ENCODE data around the gene FAM193A.

The FAM193A gene

DNA sequence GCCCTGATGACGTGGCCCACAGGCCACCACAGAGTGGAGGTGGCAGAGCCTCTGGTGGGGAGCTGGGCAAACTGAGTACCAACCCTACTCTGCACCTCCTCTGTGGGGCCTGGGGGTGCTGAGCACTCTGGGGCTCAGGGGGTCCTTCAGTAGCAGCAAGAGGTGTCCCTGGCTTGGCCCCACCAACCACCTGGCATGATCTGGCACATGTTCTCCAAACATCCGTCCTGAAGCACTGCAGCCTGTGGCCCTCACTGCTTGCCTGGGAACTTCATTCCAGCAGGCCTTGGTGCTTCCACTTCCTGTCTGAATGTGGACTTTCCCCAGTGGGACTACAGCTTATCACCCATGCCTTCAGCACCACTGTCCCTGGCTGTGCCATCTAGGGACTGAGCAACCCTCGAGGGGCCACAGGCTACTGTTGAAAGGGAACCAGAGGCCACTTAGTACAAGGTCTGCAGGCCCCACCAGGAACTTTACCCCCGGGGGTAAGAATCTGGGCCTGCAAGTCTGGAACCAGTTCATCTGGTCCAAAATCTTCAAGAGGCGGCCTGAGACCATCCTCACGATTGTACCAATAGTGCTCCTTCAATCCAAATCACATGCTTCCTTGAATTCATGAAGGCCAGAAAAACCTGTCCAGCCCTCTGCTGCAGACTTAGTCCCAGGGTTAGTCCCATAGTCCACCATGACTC lies 206.5 kb downstream of the FAM193A start:
- TF ChIP-seq, protein P1, sequence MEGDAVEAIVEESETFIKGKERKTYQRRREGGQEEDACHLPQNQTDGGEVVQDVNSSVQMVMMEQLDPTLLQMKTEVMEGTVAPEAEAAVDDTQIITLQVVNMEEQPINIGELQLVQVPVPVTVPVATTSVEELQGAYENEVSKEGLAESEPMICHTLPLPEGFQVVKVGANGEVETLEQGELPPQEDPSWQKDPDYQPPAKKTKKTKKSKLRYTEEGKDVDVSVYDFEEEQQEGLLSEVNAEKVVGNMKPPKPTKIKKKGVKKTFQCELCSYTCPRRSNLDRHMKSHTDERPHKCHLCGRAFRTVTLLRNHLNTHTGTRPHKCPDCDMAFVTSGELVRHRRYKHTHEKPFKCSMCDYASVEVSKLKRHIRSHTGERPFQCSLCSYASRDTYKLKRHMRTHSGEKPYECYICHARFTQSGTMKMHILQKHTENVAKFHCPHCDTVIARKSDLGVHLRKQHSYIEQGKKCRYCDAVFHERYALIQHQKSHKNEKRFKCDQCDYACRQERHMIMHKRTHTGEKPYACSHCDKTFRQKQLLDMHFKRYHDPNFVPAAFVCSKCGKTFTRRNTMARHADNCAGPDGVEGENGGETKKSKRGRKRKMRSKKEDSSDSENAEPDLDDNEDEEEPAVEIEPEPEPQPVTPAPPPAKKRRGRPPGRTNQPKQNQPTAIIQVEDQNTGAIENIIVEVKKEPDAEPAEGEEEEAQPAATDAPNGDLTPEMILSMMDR (IDR thresholded peaks at IDR 0.05; ENCODE audit: low read depth, low read length) = no peak
- TF ChIP-seq EZH2phosphoT487 (IDR thresholded peaks at IDR 0.05; ENCODE audit: low read depth) = no peak
- H4K20me1 ChIP-seq (ENCODE audit: insufficient read depth, low read length) = peaks cover 23% of the 10 kb centered on the region; the same call in 1 of the 2 replicates
- no peak overlapping the region for H3K4me3 ChIP-seq (ENCODE audit: low read length)
- H3K79me2 ChIP-seq (ENCODE audit: low read length) = peaks cover 5% of the 10 kb centered on the region; the same call in 1 of the 2 replicates
- peaks cover 33% of the 10 kb centered on the region for H3K4me1 ChIP-seq (ENCODE audit: low read length)
- H3K27ac ChIP-seq (ENCODE audit: low read length) = no peak overlapping the region
- no peaks in the 10 kb centered on the region for H3K9me3 ChIP-seq (ENCODE audit: insufficient read depth, low read length)
- no peak overlapping the region for H2AFZ ChIP-seq (ENCODE audit: low read depth, low read length)
- no peak overlapping the region for H3K4me2 ChIP-seq (ENCODE audit: low read length)
- H3K27me3 ChIP-seq (ENCODE audit: low read depth, low read length) = no peaks in the 10 kb centered on the region
- H3K9ac ChIP-seq (ENCODE audit: low read length) = no peak overlapping the region
- H3K36me3 ChIP-seq (replicated peaks; ENCODE audit: low read depth, low read length) = peaks cover 44% of the 10 kb centered on the region

DNA sequence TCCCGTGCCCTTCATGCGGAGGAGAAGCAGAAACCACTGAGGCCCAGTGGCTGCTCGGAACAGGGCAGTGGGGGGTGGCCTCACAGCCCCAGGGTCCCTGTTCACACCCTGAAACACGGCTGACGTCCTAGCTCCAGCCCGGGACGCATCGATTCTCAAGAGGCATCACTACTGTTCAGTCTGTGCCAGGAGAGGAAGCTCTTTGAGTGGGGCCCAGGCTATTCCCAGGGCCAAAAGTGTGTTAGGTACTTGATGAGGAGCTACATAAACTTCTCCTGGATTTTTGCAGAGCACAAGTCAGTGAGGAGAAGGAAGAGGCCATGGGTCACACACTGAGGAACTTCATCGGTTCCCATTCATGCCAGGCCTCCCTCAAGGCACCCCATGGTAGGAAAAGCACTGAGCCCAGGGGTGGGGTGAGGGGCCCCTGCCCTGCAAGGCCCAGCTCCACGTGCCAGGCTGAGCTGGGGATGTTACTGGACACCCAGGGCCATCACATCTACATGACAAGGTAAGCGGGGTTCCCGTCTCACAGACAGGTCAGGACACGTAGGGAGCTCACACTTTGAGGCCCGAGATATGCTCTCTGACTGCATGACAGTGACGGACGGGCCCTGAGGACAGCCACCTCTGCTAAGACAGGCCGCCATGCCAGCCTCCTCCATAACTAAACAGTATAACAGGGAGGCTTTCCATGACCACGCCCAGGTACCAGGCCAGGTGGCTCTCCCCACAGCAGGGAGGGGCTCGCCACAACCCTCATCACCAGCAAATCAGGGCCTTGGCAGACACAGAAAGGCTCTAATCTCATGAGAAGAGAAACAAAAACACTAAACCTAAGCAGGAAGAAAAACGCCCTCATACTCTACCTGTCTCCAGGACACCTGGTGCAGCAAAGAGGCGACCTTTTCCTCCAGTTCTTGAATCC lies 207.3 kb downstream of the FAM193A start:
- no peaks in the 10 kb centered on the region for H3K27me3 ChIP-seq (ENCODE audit: low read depth, low read length)
- no peak overlapping the region for H3K4me2 ChIP-seq (ENCODE audit: low read length)
- H3K79me2 ChIP-seq (ENCODE audit: low read length) = peaks cover 5% of the 10 kb centered on the region; the same call in 1 of the 2 replicates
- H4K20me1 ChIP-seq (ENCODE audit: insufficient read depth, low read length) = peaks cover 23% of the 10 kb centered on the region; the same call in 1 of the 2 replicates
- H3K9me3 ChIP-seq (ENCODE audit: insufficient read depth, low read length) = no peaks in the 10 kb centered on the region
- peaks cover 44% of the 10 kb centered on the region for H3K36me3 ChIP-seq (replicated peaks; ENCODE audit: low read depth, low read length)
- no peak overlapping the region for H3K4me3 ChIP-seq (ENCODE audit: low read length)
- no peak for TF ChIP-seq EZH2phosphoT487 (IDR thresholded peaks at IDR 0.05; ENCODE audit: low read depth)
- TF ChIP-seq, protein P1 (IDR thresholded peaks at IDR 0.05; ENCODE audit: low read depth, low read length) = no peak
- no peak overlapping the region for H3K27ac ChIP-seq (ENCODE audit: low read length)
- peaks cover 36% of the 10 kb centered on the region for H3K4me1 ChIP-seq (ENCODE audit: low read length)
- no peak overlapping the region for H3K9ac ChIP-seq (ENCODE audit: low read length)
- no peak overlapping the region for H2AFZ ChIP-seq (ENCODE audit: low read depth, low read length)

DNA sequence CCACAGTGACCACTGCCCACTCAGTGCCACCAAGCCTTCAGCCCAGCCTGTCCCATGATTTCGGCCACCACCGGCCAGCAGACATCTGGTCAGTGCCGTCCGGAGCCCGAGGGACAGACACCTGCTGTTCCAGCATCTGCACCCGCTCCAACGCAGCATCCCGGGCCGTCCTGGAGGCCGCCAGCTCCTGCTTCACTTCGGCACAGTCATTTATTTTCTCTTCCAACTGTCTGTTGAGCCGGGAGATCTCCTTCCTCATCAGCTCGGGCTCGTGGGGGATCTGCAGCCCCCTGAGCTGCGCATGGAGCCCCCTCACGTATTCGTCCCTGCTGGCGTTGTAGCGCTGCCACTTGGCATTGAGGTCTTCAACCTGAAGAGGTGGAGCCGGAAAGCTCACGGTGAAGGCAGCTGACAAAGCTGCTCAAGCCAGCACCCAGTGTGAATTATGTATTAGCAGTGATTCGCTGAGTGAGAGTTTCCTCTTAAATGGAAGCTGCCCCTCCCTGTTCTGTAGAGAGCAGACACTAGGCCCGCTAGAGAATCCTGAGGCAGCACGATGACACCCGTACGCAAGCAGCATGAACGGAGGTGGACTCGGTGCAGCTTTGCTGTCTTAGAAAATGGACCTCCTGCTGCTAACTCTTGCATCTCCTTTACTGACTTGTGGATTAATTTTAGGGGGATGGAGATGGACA lies 208.3 kb downstream of the FAM193A start:
- Histone ChIP-seq H3K27ac (ENCODE audit: low read length) (no peak overlapping the region), H3K9ac (ENCODE audit: low read length) (no peak overlapping the region), H3K36me3 (replicated peaks; ENCODE audit: low read depth, low read length) (peaks cover 44% of the 10 kb centered on the region), H4K20me1 (ENCODE audit: insufficient read depth, low read length) (peaks cover 30% of the 10 kb centered on the region; the same call in 1 of the 2 replicates), H3K27me3 (ENCODE audit: low read depth, low read length) (no peaks in the 10 kb centered on the region), H3K9me3 (ENCODE audit: insufficient read depth, low read length) (no peaks in the 10 kb centered on the region), H2AFZ (ENCODE audit: low read depth, low read length) (no peak overlapping the region), H3K79me2 (ENCODE audit: low read length) (peaks cover 11% of the 10 kb centered on the region; the same call in 1 of the 2 replicates), H3K4me2 (ENCODE audit: low read length) (peak overlapping the region; percentile 89; the same call in 1 of the 2 replicates), H3K4me3 (ENCODE audit: low read length) (no peak overlapping the region), H3K4me1 (ENCODE audit: low read length) (peaks cover 36% of the 10 kb centered on the region)
- TF ChIP-seq, protein P1 (IDR thresholded peaks at IDR 0.05; ENCODE audit: low read depth, low read length) = no peak
- no peak for TF ChIP-seq EZH2phosphoT487 (IDR thresholded peaks at IDR 0.05; ENCODE audit: low read depth)

All from OCI-LY3 (cell line).